MM.1S (cell line): ENCODE data around the gene PKIG.

Source experiments
- DNase-seq: peaks from one replicate; pipeline ENCODE4 v3.0.0-alpha.2; 2015
- H2AFZ ChIP-seq: fragments of 300-600 bp; sonication (generic); 2 replicates; pipeline ENCODE4 v1.6.0; 2016; ENCODE audit warnings: antibody characterized with exemption, low read length
- H3F3A ChIP-seq: fragments of 300-600 bp; sonication (generic); 2 replicates; pipeline ENCODE4 v1.6.1; 2016; ENCODE audit warnings: mild to moderate bottlenecking, antibody characterized with exemption, low read length, moderate library complexity, mixed read lengths; ENCODE audit not compliant: insufficient read depth
- H3K27ac ChIP-seq: fragments of 300-600 bp; sonication (generic); 2 replicates; pipeline ENCODE4 v1.5.1; 2016; ENCODE audit warnings: mild to moderate bottlenecking, low read length
- H3K27me3 ChIP-seq: fragments of 300-600 bp; sonication (generic); replicated peaks from 2 replicates; pipeline ENCODE4 v1.6.0; 2016; ENCODE audit warnings: low read length; ENCODE audit not compliant: insufficient read depth
- H3K36me3 ChIP-seq: fragments of 300-600 bp; sonication (generic); replicated peaks from 2 replicates; pipeline ENCODE4 v1.6.1; 2016; ENCODE audit warnings: mild to moderate bottlenecking, low read length, mixed read lengths; ENCODE audit not compliant: insufficient read depth
- H3K4me1 ChIP-seq: fragments of 300-600 bp; sonication (generic); 2 replicates; pipeline ENCODE4 v1.6.1; 2016; ENCODE audit warnings: low read length, mixed read lengths
- H3K4me2 ChIP-seq: fragments of 300-600 bp; sonication (generic); 2 replicates; pipeline ENCODE4 v1.6.0; 2016; ENCODE audit warnings: low read depth, low read length
- H3K4me3 ChIP-seq: fragments of 300-600 bp; sonication (generic); 2 replicates; pipeline ENCODE4 v1.5.1; 2016; ENCODE audit warnings: low read length, mixed read lengths
- H3K79me2 ChIP-seq: fragments of 300-600 bp; sonication (generic); 2 replicates; pipeline ENCODE4 v1.6.1; 2016; ENCODE audit warnings: mixed run types, low read length, mixed read lengths
- H3K9ac ChIP-seq: fragments of 300-600 bp; sonication (generic); 2 replicates; pipeline ENCODE4 v1.6.1; 2016; ENCODE audit warnings: low read length, mixed read lengths
- H3K9me2 ChIP-seq: fragments of 300-600 bp; sonication (generic); replicated peaks from 2 replicates; pipeline ENCODE4 v1.6.1; 2016; ENCODE audit warnings: mild to moderate bottlenecking, low read length, mixed read lengths; ENCODE audit not compliant: insufficient read depth
- H3K9me3 ChIP-seq: fragments of 300-600 bp; sonication (generic); replicated peaks from 2 replicates; pipeline ENCODE4 v1.6.1; 2016; ENCODE audit warnings: mild to moderate bottlenecking, low read length, mixed read lengths; ENCODE audit not compliant: insufficient read depth
- H4K20me1 ChIP-seq: fragments of 300-600 bp; sonication (generic); 2 replicates; pipeline ENCODE4 v1.6.1; 2016; ENCODE audit warnings: mild to moderate bottlenecking, low read length, moderate library complexity, mixed read lengths; ENCODE audit not compliant: insufficient read depth
- CTCF ChIP-seq: fragments of 300-600 bp; sonication (generic); IDR thresholded peaks from 2 replicates; pipeline ENCODE4 v1.5.1; 2016; ENCODE audit warnings: antibody characterized with exemption, low read length, mixed read lengths
- EZH2 ChIP-seq: fragments of 300-600 bp; sonication (generic); optimal IDR thresholded peaks from 2 replicates; pipeline ENCODE3; 2017; ENCODE audit warnings: low read depth, mild to moderate bottlenecking, antibody characterized with exemption, low read length, mixed read lengths
- EZH2phosphoT487 ChIP-seq: fragments of 300-600 bp; sonication (generic); IDR thresholded peaks from 2 replicates; pipeline ENCODE4 v1.6.1; 2018; ENCODE audit warnings: antibody characterized with exemption, low read length

The PKIG gene

GRCh38 chr20:44597516-44597915, 15.1 kb downstream of the PKIG start:
- no peak for TF ChIP-seq EZH2
- TF ChIP-seq EZH2phosphoT487, result no peak
- TF ChIP-seq CTCF, result no peak
- Histone ChIP-seq H2AFZ (no peak overlapping the region), H3K9me2 (no peaks in the 10 kb centered on the region), H3K9me3 (no peaks in the 10 kb centered on the region), H3K27me3 (no peaks in the 10 kb centered on the region), H3K27ac (no peak overlapping the region), H4K20me1 (no peaks in the 10 kb centered on the region), H3F3A (no peaks in the 10 kb centered on the region), H3K36me3 (no peaks in the 10 kb centered on the region), H3K4me3 (no peak overlapping the region), H3K79me2 (no peaks in the 10 kb centered on the region), H3K4me2 (no peak overlapping the region), H3K4me1 (peaks cover 17% of the 10 kb centered on the region), H3K9ac (no peak overlapping the region)
- DNase-seq, result no peak

GRCh38 chr20:44597930-44598329, 15.6 kb downstream of the PKIG start:
- H3K4me1 ChIP-seq, result peaks cover 17% of the 10 kb centered on the region
- no peak overlapping the region for H3K9ac ChIP-seq
- no peak for DNase-seq
- no peak overlapping the region for H3K27ac ChIP-seq
- no peaks in the 10 kb centered on the region for H3K36me3 ChIP-seq
- no peaks in the 10 kb centered on the region for H3K9me3 ChIP-seq
- peak overlapping the region; percentile 67 for H3K4me2 ChIP-seq
- no peaks in the 10 kb centered on the region for H3F3A ChIP-seq
- no peaks in the 10 kb centered on the region for H3K79me2 ChIP-seq
- H3K9me2 ChIP-seq, result no peaks in the 10 kb centered on the region
- H2AFZ ChIP-seq, result peak overlapping the region; percentile 77
- TF ChIP-seq EZH2, result no peak
- TF ChIP-seq CTCF, result no peak
- no peak for TF ChIP-seq EZH2phosphoT487
- H3K27me3 ChIP-seq, result no peaks in the 10 kb centered on the region
- H3K4me3 ChIP-seq, result peak overlapping the region; percentile 31; the same call in 1 of the 2 replicates
- no peaks in the 10 kb centered on the region for H4K20me1 ChIP-seq

- no peaks in the 10 kb centered on the region for H3K36me3 ChIP-seq
- no peaks in the 10 kb centered on the region for H3K79me2 ChIP-seq
- DNase-seq, result peak; percentile 38
- no peak overlapping the region for H3K27ac ChIP-seq
- H3K4me3 ChIP-seq, result peak overlapping the region; percentile 31; the same call in 1 of the 2 replicates
- peak overlapping the region; percentile 77 for H2AFZ ChIP-seq
- H3K9ac ChIP-seq, result no peak overlapping the region; the same call in 1 of the 2 replicates
- peak; percentile 32 for TF ChIP-seq CTCF
- TF ChIP-seq EZH2phosphoT487, result no peak
- no peaks in the 10 kb centered on the region for H3K27me3 ChIP-seq
- H4K20me1 ChIP-seq, result no peaks in the 10 kb centered on the region
- H3K9me2 ChIP-seq, result no peaks in the 10 kb centered on the region
- no peaks in the 10 kb centered on the region for H3K9me3 ChIP-seq
- peak overlapping the region; percentile 67 for H3K4me2 ChIP-seq
- H3F3A ChIP-seq, result no peaks in the 10 kb centered on the region
- peaks cover 17% of the 10 kb centered on the region for H3K4me1 ChIP-seq
Observed at GRCh38 chr20:44598423-44599305, 16.3 kb downstream of the PKIG start.
